Coronary artery (tissue), 2 donors: Measurements from ENCODE around the gene ESPNL.

Experiments
- DNase-seq: peaks from one replicate; pipeline ENCODE4 v3.0.0-alpha.2; 2017; ENCODE audit warnings: low spot score
- H3K27ac ChIP-seq, 2 donors: fragments of 200-600 bp; sonication (generic); one replicate each; pipeline ENCODE4 v1.5.1; 2016 to 2019
- H3K4me3 ChIP-seq: fragments of 200-600 bp; sonication (generic); 2 replicates; pipeline ENCODE4 v1.5.1; 2016; ENCODE audit warnings: mild to moderate bottlenecking, moderate library complexity
- TF ChIP-seq, protein P1 (sequence below): fragments of 200-600 bp; sonication (generic); IDR thresholded peaks from one replicate; pipeline ENCODE4 v1.5.1; 2019; ENCODE audit warnings: antibody characterized with exemption

The ESPNL gene

DNA sequence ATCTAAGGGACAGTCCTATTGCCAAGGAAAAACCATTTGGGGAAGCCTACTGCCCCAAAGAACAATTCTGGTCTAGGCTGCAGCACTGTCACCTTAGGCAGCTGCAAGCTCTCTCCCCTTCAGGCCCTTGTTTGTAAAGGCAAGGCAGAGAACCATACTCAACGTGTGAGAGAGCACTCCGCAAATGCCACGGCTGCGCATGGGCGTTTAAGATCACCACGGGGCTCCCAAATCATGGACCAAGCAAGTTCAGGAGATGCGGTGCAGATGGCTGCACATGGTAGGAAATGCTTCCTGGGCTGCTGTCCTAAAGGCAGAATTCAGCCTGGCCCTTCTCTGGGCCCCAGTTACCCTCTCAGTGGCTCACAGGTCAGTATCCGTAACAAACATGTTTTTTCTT, 74.2 kb downstream of the ESPNL start:
- Histone ChIP-seq H3K4me3 (no peak overlapping the region), H3K27ac (no peak overlapping the region)
- no peak for DNase-seq
- TF ChIP-seq, protein P1, sequence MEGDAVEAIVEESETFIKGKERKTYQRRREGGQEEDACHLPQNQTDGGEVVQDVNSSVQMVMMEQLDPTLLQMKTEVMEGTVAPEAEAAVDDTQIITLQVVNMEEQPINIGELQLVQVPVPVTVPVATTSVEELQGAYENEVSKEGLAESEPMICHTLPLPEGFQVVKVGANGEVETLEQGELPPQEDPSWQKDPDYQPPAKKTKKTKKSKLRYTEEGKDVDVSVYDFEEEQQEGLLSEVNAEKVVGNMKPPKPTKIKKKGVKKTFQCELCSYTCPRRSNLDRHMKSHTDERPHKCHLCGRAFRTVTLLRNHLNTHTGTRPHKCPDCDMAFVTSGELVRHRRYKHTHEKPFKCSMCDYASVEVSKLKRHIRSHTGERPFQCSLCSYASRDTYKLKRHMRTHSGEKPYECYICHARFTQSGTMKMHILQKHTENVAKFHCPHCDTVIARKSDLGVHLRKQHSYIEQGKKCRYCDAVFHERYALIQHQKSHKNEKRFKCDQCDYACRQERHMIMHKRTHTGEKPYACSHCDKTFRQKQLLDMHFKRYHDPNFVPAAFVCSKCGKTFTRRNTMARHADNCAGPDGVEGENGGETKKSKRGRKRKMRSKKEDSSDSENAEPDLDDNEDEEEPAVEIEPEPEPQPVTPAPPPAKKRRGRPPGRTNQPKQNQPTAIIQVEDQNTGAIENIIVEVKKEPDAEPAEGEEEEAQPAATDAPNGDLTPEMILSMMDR = no peak

DNA sequence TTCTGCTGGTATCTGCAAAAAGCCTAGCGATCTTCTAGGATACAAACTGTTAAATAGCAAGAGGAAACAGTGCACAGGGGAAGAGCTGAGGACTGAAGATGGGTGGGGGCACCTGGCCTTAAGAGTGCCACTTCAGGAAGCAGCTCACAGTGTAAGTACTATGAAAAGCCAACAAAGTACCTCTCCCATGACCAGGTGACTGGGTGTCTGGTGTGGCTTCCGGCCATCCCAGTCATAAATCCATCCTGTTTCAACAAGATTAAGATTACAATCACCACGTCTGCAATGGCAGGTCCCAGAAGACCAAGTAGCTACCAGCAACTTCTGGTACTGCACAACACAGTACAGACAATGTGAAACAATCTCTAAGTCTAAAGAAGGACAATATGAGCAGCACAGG, 74.6 kb downstream of the ESPNL start:
- TF ChIP-seq, protein P1 = no peak
- H3K4me3 ChIP-seq = no peak overlapping the region
- H3K27ac ChIP-seq = no peak overlapping the region
- DNase-seq = no peak

DNA sequence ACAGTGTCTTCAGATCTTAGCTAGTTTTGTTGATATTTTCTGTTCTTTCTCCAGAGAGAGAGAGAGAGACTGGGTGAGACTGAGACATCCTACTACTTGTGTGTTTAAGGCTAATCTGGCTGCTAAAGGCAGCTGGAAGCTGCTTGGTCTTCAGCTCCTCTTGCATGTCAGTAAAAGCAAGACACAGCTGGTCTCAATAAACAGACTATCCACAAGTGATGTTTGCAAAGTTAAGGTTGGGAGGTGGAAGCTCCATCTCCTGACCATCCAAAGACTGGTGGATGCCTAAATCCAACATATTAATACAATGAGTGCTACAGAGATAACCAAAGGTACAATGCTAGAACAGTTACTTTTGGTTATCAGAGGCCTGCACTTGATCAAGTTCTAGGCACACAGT, 76.5 kb downstream of the ESPNL start:
- no peak overlapping the region for H3K4me3 ChIP-seq
- DNase-seq = no peak
- H3K27ac ChIP-seq = no peak overlapping the region
- TF ChIP-seq, protein P1 = no peak

DNA sequence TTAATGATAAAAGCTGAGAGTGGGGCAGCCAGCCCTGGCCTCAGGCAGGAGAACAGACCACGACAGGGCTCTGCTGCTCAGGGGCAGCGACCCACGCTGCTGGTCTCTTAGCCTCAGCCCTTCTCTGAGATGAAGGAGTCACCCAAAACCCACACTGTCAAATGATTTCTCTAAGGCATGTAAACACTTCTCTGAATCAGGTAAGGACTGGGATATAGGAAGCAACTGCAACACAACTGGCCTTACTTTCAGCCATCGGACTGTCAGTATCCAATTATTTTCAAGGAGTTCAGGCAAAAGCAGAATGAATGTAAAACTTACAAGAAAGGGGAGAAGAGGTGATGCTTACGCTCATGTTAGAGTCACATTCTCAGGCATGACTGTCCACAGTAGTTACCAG, 80.4 kb downstream of the ESPNL start:
- Histone ChIP-seq H3K27ac (no peak overlapping the region), H3K4me3 (no peak overlapping the region)
- no peak for DNase-seq
- TF ChIP-seq, protein P1 = no peak

DNA sequence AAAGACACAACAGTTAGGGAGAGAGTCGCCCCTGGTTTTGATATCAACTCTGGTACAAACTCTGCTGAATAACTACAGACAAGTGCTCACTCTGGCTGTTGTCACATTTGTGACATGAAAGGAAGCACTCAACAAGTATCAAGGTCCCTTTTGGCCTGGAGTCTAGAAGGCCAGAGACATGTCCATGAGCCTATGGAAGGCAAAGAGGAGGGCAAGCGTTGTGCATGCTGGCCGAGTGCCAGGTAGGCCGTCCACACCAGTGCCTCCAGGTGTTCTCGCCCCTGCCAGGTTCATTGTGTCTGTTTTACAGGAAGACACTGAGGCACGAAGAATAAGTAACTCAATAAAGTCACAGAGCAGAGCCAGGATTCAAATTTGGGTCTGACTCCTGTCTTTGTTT, 82.2 kb downstream of the ESPNL start:
- H3K4me3 ChIP-seq = no peak overlapping the region
- DNase-seq = no peak
- TF ChIP-seq, protein P1 = no peak
- H3K27ac ChIP-seq = no peak overlapping the region
